Liver (tissue), 3 donors: Measurements from ENCODE around the gene LGALS7B.

ENCODE experiments used
- EGR1 ChIP-seq, 2 donors: IDR thresholded peaks; 2 replicates each; pipeline ENCODE4 v1.6.1; 2016 to 2018; ENCODE audit warnings: antibody characterized with exemption in 2 of 2, low read depth in 2 of 2
- FOXA2 ChIP-seq: IDR thresholded peaks from 2 replicates; pipeline ENCODE4 v1.6.1; 2016; ENCODE audit warnings: antibody characterized with exemption
- GABPA ChIP-seq, 2 donors: IDR thresholded peaks in 1 of 2; conservative IDR thresholded peaks in 1 of 2; 2 replicates each; pipeline ENCODE4 v1.6.1; 2016; ENCODE audit warnings: antibody characterized with exemption in 2 of 2, mild to moderate bottlenecking in 1 of 2, moderate library complexity in 1 of 2
- JUND ChIP-seq, 2 donors: IDR thresholded peaks; 2 replicates each; pipeline ENCODE4 v1.6.1; 2016; ENCODE audit warnings: antibody characterized with exemption in 2 of 2
- RAD21 ChIP-seq, 2 donors: IDR thresholded peaks; 2 replicates each; pipeline ENCODE4 v1.6.1; 2016; ENCODE audit warnings: antibody characterized with exemption in 2 of 2, mild to moderate bottlenecking in 2 of 2
- SP1 ChIP-seq: IDR thresholded peaks from 2 replicates; pipeline ENCODE4 v1.6.1; 2018; ENCODE audit warnings: antibody characterized with exemption, mild to moderate bottlenecking
- YY1 ChIP-seq: IDR thresholded peaks from 2 replicates; pipeline ENCODE4 v1.6.1; 2016; ENCODE audit warnings: antibody characterized with exemption, mild to moderate bottlenecking
- TF ChIP-seq, protein P1 (sequence below): IDR thresholded peaks from 2 replicates; pipeline ENCODE4 v1.6.1; 2016; ENCODE audit warnings: antibody characterized with exemption
- TF ChIP-seq, protein P2 (sequence below): fragments of 150-350 bp; IDR thresholded peaks from 2 replicates; pipeline ENCODE4 v1.5.1; 2017; ENCODE audit warnings: improper control_type of control experiment, low read depth, low read length; ENCODE audit not compliant: missing input control
- TF ChIP-seq, protein P3 (sequence below): IDR thresholded peaks from 2 replicates; pipeline ENCODE4 v1.6.1; 2016; ENCODE audit warnings: antibody characterized with exemption, mild to moderate bottlenecking
- TF ChIP-seq, protein P4 (sequence below): IDR thresholded peaks from 2 replicates; pipeline ENCODE4 v1.6.1; 2016; ENCODE audit warnings: antibody characterized with exemption
- donor health status: healthy.
- donor health status: healthy.

DNA sequence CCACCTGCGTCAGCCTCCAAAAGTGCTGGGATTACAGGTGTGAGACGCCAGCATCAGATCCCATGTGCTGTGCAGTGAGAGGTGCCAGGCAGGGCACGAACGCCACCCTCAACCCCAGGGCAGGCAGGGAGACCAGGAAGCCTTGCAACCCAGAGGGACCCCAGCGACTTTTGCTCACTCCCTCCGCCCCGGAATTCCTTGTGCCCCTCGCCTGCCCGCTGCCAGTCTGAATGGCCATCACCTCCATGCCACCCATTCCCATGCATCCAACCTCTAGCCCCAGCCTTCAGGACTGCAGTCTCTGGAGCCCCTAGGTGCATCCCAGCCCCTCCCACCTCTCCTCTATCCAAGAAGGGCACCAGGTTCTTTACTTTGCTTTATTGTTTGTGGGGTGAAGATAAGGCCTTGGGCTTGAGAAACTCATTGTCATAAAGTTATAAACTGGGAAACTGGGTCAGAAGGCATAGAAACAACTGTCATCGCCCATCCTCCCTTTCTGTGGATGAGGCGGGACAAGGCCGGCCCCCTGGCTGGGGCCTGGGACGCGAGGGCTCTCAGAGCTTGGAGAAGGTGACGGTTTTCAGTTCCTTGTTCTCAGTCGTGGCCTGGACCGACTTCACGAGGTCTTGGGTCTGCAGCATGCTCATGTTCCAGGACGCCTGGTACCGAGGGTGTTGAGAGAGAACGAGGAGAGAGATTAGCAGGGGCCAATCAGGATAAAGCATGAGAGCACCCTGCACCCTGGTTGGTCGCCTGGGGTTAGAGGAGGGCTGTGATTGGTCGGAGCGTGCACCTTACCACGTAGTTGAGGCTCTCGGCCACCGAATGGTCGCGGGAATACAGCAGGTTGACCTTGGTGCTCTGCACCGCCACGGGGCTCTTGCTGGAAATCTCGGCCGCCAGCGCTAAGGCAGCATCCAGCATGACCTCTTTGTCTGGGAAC, 26.3 kb downstream of the LGALS7B start:
- TF ChIP-seq, protein P1, sequence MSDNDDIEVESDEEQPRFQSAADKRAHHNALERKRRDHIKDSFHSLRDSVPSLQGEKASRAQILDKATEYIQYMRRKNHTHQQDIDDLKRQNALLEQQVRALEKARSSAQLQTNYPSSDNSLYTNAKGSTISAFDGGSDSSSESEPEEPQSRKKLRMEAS: no peak
- TF ChIP-seq, protein P2, sequence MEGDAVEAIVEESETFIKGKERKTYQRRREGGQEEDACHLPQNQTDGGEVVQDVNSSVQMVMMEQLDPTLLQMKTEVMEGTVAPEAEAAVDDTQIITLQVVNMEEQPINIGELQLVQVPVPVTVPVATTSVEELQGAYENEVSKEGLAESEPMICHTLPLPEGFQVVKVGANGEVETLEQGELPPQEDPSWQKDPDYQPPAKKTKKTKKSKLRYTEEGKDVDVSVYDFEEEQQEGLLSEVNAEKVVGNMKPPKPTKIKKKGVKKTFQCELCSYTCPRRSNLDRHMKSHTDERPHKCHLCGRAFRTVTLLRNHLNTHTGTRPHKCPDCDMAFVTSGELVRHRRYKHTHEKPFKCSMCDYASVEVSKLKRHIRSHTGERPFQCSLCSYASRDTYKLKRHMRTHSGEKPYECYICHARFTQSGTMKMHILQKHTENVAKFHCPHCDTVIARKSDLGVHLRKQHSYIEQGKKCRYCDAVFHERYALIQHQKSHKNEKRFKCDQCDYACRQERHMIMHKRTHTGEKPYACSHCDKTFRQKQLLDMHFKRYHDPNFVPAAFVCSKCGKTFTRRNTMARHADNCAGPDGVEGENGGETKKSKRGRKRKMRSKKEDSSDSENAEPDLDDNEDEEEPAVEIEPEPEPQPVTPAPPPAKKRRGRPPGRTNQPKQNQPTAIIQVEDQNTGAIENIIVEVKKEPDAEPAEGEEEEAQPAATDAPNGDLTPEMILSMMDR: no peak
- TF ChIP-seq JUND (IDR thresholded peaks at IDR 0.05): no peak
- no peak for TF ChIP-seq YY1
- no peak for TF ChIP-seq FOXA2
- TF ChIP-seq GABPA (IDR thresholded peaks at IDR 0.05 in 1 of 2, conservative IDR thresholded peaks at IDR 0.05 in 1 of 2): no peak
- TF ChIP-seq RAD21 (IDR thresholded peaks at IDR 0.05): no peak
- TF ChIP-seq SP1: no peak
- no peak for TF ChIP-seq EGR1 (IDR thresholded peaks at IDR 0.05; ENCODE audit: low read depth in 2 of 2)
- TF ChIP-seq, protein P3, sequence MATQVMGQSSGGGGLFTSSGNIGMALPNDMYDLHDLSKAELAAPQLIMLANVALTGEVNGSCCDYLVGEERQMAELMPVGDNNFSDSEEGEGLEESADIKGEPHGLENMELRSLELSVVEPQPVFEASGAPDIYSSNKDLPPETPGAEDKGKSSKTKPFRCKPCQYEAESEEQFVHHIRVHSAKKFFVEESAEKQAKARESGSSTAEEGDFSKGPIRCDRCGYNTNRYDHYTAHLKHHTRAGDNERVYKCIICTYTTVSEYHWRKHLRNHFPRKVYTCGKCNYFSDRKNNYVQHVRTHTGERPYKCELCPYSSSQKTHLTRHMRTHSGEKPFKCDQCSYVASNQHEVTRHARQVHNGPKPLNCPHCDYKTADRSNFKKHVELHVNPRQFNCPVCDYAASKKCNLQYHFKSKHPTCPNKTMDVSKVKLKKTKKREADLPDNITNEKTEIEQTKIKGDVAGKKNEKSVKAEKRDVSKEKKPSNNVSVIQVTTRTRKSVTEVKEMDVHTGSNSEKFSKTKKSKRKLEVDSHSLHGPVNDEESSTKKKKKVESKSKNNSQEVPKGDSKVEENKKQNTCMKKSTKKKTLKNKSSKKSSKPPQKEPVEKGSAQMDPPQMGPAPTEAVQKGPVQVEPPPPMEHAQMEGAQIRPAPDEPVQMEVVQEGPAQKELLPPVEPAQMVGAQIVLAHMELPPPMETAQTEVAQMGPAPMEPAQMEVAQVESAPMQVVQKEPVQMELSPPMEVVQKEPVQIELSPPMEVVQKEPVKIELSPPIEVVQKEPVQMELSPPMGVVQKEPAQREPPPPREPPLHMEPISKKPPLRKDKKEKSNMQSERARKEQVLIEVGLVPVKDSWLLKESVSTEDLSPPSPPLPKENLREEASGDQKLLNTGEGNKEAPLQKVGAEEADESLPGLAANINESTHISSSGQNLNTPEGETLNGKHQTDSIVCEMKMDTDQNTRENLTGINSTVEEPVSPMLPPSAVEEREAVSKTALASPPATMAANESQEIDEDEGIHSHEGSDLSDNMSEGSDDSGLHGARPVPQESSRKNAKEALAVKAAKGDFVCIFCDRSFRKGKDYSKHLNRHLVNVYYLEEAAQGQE: no peak
- TF ChIP-seq, protein P4, sequence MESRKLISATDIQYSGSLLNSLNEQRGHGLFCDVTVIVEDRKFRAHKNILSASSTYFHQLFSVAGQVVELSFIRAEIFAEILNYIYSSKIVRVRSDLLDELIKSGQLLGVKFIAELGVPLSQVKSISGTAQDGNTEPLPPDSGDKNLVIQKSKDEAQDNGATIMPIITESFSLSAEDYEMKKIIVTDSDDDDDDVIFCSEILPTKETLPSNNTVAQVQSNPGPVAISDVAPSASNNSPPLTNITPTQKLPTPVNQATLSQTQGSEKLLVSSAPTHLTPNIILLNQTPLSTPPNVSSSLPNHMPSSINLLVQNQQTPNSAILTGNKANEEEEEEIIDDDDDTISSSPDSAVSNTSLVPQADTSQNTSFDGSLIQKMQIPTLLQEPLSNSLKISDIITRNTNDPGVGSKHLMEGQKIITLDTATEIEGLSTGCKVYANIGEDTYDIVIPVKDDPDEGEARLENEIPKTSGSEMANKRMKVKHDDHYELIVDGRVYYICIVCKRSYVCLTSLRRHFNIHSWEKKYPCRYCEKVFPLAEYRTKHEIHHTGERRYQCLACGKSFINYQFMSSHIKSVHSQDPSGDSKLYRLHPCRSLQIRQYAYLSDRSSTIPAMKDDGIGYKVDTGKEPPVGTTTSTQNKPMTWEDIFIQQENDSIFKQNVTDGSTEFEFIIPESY: no peak
